Measurements from ENCODE around the gene HOMEZ.

DNA sequence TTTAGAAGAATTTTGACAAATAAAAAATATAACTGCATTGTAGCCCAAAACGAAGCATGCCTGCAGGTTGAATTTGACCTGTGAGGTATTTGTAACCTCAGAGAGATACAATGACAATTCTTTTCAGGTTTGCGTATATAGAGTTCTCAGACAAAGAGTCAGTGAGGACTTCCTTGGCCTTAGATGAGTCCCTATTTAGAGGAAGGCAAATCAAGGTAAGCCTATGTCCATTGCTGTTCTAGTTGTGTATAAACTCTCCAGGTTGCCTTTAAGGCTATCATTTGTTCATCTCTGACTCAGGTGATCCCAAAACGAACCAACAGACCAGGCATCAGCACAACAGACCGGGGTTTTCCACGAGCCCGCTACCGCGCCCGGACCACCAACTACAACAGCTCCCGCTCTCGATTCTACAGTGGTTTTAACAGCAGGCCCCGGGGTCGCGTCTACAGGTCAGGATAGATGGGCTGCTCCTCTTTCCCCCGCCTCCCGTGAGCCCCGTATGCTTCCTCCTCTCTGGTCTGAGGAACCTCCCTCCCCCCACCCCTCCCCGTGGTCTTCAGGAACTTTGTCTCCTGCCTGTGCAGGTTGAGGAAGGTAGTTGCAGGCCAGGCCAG, 38.0 kb upstream of the HOMEZ start:
- TF ChIP-seq, protein P1, sequence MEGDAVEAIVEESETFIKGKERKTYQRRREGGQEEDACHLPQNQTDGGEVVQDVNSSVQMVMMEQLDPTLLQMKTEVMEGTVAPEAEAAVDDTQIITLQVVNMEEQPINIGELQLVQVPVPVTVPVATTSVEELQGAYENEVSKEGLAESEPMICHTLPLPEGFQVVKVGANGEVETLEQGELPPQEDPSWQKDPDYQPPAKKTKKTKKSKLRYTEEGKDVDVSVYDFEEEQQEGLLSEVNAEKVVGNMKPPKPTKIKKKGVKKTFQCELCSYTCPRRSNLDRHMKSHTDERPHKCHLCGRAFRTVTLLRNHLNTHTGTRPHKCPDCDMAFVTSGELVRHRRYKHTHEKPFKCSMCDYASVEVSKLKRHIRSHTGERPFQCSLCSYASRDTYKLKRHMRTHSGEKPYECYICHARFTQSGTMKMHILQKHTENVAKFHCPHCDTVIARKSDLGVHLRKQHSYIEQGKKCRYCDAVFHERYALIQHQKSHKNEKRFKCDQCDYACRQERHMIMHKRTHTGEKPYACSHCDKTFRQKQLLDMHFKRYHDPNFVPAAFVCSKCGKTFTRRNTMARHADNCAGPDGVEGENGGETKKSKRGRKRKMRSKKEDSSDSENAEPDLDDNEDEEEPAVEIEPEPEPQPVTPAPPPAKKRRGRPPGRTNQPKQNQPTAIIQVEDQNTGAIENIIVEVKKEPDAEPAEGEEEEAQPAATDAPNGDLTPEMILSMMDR (IDR thresholded peaks at IDR 0.05): no peak
- no peak for TF ChIP-seq POLR2A (IDR thresholded peaks at IDR 0.05)
